Tibial artery (tissue), 4 donors: ENCODE data around the gene CDC7.

ENCODE experiments used
- DNase-seq, 2 donors: peaks; one replicate each; pipeline ENCODE4 v3.0.0-alpha.2; 2019
- H3K27ac ChIP-seq, 2 donors: fragments of 200-600 bp; sonication (generic) in 1 of 2; 1 replicate in 1 of 2; 2 replicates in 1 of 2; pipeline ENCODE4 v1.5.1; 2018 to 2019; ENCODE audit warnings: mild to moderate bottlenecking in 1 of 2
- H3K27me3 ChIP-seq, 2 donors: fragments of 200-600 bp; sonication (generic) in 1 of 2; one replicate each; pipeline versions ENCODE4 v1.5.1 to v1.6.0; 2016 to 2019
- H3K36me3 ChIP-seq, 3 donors: fragments of 200-600 bp; sonication (generic) in 2 of 3; one replicate each; pipeline ENCODE4 v1.5.1; 2016 to 2019; ENCODE audit warnings: mild to moderate bottlenecking in 2 of 3
- H3K4me1 ChIP-seq, 4 donors: fragments of 200-600 bp; sonication (generic) in 2 of 4; 1 replicate in 3 of 4; 2 replicates in 1 of 4; pipeline ENCODE4 v1.5.1; 2016 to 2019
- H3K4me3 ChIP-seq, 2 donors: fragments of 200-600 bp; sonication (generic) in 1 of 2; 1 replicate in 1 of 2; 2 replicates in 1 of 2; pipeline ENCODE4 v1.5.1; 2018 to 2019; ENCODE audit warnings: mild to moderate bottlenecking in 2 of 2
- H3K9me3 ChIP-seq, 3 donors: fragments of 200-600 bp; sonication (generic) in 1 of 3; one replicate each; pipeline ENCODE4 v1.5.1; 2016 to 2019
- CTCF ChIP-seq, 2 experiments: fragments of 200-600 bp in 1 of 2; fragments of 450-650 bp in 1 of 2; IDR thresholded peaks; one replicate each; pipeline ENCODE4 v1.5.1; 2017 to 2019; ENCODE audit warnings: antibody characterized with exemption in 2 of 2, mild to moderate bottlenecking in 1 of 2, moderate library complexity in 1 of 2
- intact Hi-C: fragments of 100-400 bp; cut with DNase I; formaldehyde crosslinking; loops from one replicate; pipeline ENCODE4 v1.15.0; 2023; ENCODE audit warnings: low total_unique reads

Gene CDC7

GRCh38 chr1:91487469-91487868 lies 13.2 kb upstream of the CDC7 start:
- intact Hi-C loops = no loop called here
- no peak overlapping the region for H3K4me3 ChIP-seq
- no peaks in the 10 kb centered on the region for H3K4me1 ChIP-seq
- no peaks in the 10 kb centered on the region for H3K36me3 ChIP-seq
- no peak overlapping the region for H3K27ac ChIP-seq
- peaks cover 0 to 7% (median 0%) of the 10 kb centered on the region in 3 donors for H3K9me3 ChIP-seq
- no peak for TF ChIP-seq CTCF (IDR thresholded peaks at IDR 0.05)
- H3K27me3 ChIP-seq = peaks cover 0 to 3% of the 10 kb centered on the region in 2 donors
- DNase-seq = no peak

GRCh38 chr1:91490501-91490900 lies 10.2 kb upstream of the CDC7 start:
- no peak overlapping the region for H3K4me3 ChIP-seq
- no peaks in the 10 kb centered on the region for H3K4me1 ChIP-seq
- H3K27ac ChIP-seq = no peak overlapping the region
- no peaks in the 10 kb centered on the region for H3K36me3 ChIP-seq
- H3K9me3 ChIP-seq = no peaks in the 10 kb centered on the region
- intact Hi-C loops = no loop called here
- peaks cover 0 to 3% of the 10 kb centered on the region in 2 donors for H3K27me3 ChIP-seq
- TF ChIP-seq CTCF (IDR thresholded peaks at IDR 0.05) = no peak
- DNase-seq = no peak

- Histone ChIP-seq H3K9me3 (no peaks in the 10 kb centered on the region), H3K36me3 (no peaks in the 10 kb centered on the region), H3K4me3 (no peak overlapping the region), H3K27ac (no peak overlapping the region), H3K27me3 (no peaks in the 10 kb centered on the region), H3K4me1 (peaks cover 0 to 16% (median 13%) of the 10 kb centered on the region in 4 donors)
- intact Hi-C loops = no loop called here
- TF ChIP-seq CTCF (IDR thresholded peaks at IDR 0.05) = no peak
- no peak for DNase-seq
Measured at GRCh38 chr1:91498035-91498434, 2.6 kb upstream of the CDC7 start.

GRCh38 chr1:91498498-91499245 lies 2.0 kb upstream of the CDC7 start:
- Histone ChIP-seq H3K4me3 (no peak overlapping the region), H3K4me1 (peaks cover 0 to 16% (median 13%) of the 10 kb centered on the region in 4 donors), H3K27me3 (no peaks in the 10 kb centered on the region), H3K27ac (no peak overlapping the region), H3K9me3 (no peaks in the 10 kb centered on the region), H3K36me3 (no peaks in the 10 kb centered on the region)
- DNase-seq = no peak
- intact Hi-C loops = no loop called here
- TF ChIP-seq CTCF (IDR thresholded peaks at IDR 0.05) = no peak

GRCh38 chr1:91499346-91499745 lies 1.3 kb upstream of the CDC7 start:
- no peak for DNase-seq
- no peak for TF ChIP-seq CTCF (IDR thresholded peaks at IDR 0.05)
- Histone ChIP-seq H3K27me3 (no peaks in the 10 kb centered on the region), H3K9me3 (no peaks in the 10 kb centered on the region), H3K36me3 (no peaks in the 10 kb centered on the region), H3K4me1 (peaks cover 0 to 16% (median 13%) of the 10 kb centered on the region in 4 donors), H3K27ac (no peak overlapping the region), H3K4me3 (no peak overlapping the region)
- intact Hi-C loops = no loop called here
